Duodenal mucosa (tissue), 2 donors: ENCODE measurements around the gene TCL1B.
"Not testable (repeated sequence)": the region's sequence is repeated elsewhere in the genome, so short reads cannot be mapped to it uniquely, and the experiment has no call there.

Experiments
- H3K27ac ChIP-seq: one replicate; pipeline ENCODE4 v1.7.0; 2013; ENCODE audit warnings: low read depth, low read length
- H3K27me3 ChIP-seq, 2 donors: one replicate each; pipeline ENCODE4 v1.7.0; 2013; ENCODE audit warnings: low read length in 2 of 2, control low read depth in 1 of 2; ENCODE audit not compliant: insufficient read depth in 2 of 2, control insufficient read depth in 1 of 2
- H3K36me3 ChIP-seq, 2 donors: one replicate each; pipeline ENCODE4 v1.7.0; 2013; ENCODE audit warnings: low read length in 2 of 2, control low read depth in 1 of 2; ENCODE audit not compliant: insufficient read depth in 2 of 2, control insufficient read depth in 1 of 2
- H3K4me1 ChIP-seq, 2 donors: one replicate each; pipeline ENCODE4 v1.7.0; 2013; ENCODE audit warnings: low read length in 2 of 2, control low read depth in 1 of 2; ENCODE audit not compliant: insufficient read depth in 2 of 2, control insufficient read depth in 1 of 2
- H3K4me3 ChIP-seq, 2 donors: one replicate each; pipeline ENCODE4 v1.7.0; 2013; ENCODE audit warnings: low read length in 2 of 2, low read depth in 1 of 2
- H3K9ac ChIP-seq, 2 donors: one replicate each; pipeline ENCODE4 v1.7.0; 2013; ENCODE audit warnings: low read length in 2 of 2, low read depth in 1 of 2
- H3K9me3 ChIP-seq, 2 donors: one replicate each; pipeline ENCODE4 v1.7.0; 2013; ENCODE audit warnings: low read length in 2 of 2, control low read depth in 1 of 2; ENCODE audit not compliant: control insufficient read depth in 1 of 2

The TCL1B gene

DNA sequence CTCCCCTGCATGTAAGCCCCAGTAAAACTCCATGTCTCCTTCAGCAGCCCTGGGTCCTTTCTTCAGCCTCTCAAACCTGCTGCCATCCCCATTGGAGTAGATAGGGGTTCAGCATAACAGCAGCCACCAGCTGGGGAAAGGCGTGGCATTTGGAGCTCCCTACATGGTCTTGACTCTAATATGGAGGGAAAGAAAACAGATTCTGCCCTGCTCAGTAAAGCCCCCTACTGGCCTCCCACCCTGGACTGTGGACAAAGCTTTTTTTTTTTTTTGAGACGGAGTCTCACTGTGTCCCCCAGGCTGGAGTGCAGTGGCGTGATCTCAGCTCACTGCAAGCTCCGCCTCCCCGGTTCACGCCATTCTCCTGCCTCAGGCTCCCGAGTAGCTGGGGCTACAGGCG, 20.7 kb upstream of the TCL1B start:
- not testable (repeated sequence) for H3K4me3 ChIP-seq, H3K9ac ChIP-seq, H3K36me3 ChIP-seq, H3K4me1 ChIP-seq, H3K27me3 ChIP-seq, H3K9me3 ChIP-seq, H3K27ac ChIP-seq

- no peaks in the 10 kb centered on the region for H3K9me3 ChIP-seq
- no peak overlapping the region for H3K9ac ChIP-seq
- H3K36me3 ChIP-seq = no peaks in the 10 kb centered on the region
- H3K4me1 ChIP-seq = peaks cover 0 to 5% of the 10 kb centered on the region in 2 donors
- H3K4me3 ChIP-seq = no peak overlapping the region
- H3K27ac ChIP-seq = no peak overlapping the region
- H3K27me3 ChIP-seq = peaks cover 0 to 4% of the 10 kb centered on the region in 2 donors
Measured at GRCh38 chr14:95666450-95666849, 19.8 kb upstream of the TCL1B start.

GRCh38 chr14:95667249-95667693, 19.0 kb upstream of the TCL1B start:
- H3K4me3 ChIP-seq = no peak overlapping the region
- H3K27ac ChIP-seq = no peak overlapping the region
- peaks cover 0 to 4% of the 10 kb centered on the region in 2 donors for H3K27me3 ChIP-seq
- no peaks in the 10 kb centered on the region for H3K36me3 ChIP-seq
- H3K9me3 ChIP-seq = no peaks in the 10 kb centered on the region
- peaks cover 0 to 5% of the 10 kb centered on the region in 2 donors for H3K4me1 ChIP-seq
- no peak overlapping the region for H3K9ac ChIP-seq

GRCh38 chr14:95668235-95668772, 17.9 kb upstream of the TCL1B start:
- H3K36me3 ChIP-seq = no peaks in the 10 kb centered on the region
- peaks cover 0 to 11% of the 10 kb centered on the region in 2 donors for H3K27me3 ChIP-seq
- no peaks in the 10 kb centered on the region for H3K4me1 ChIP-seq
- H3K9ac ChIP-seq = no peak overlapping the region
- H3K9me3 ChIP-seq = no peaks in the 10 kb centered on the region
- H3K4me3 ChIP-seq = no peak overlapping the region
- no peak overlapping the region for H3K27ac ChIP-seq

DNA sequence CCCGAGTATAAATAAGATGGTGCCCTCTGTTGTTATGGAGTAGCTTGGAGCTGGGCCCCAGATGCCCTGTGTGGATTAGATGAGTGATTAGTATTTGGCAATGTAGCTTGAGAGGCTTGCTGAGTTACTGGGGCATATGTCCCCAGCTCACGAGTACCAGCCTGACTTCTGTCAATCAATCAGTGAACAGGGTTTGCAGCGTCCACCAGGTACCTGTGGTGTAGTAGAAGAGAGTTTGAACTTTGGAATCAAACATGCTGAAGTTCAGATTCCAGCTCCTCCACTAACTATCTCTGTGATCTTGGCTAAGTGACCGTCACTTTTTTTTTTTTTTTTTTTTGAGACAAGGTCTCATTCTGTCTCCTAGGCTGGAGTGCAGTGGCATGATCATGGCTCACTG, 11.6 kb upstream of the TCL1B start:
- H3K36me3 ChIP-seq = no peaks in the 10 kb centered on the region
- no peaks in the 10 kb centered on the region for H3K9me3 ChIP-seq
- H3K4me3 ChIP-seq = no peak overlapping the region
- no peaks in the 10 kb centered on the region for H3K4me1 ChIP-seq
- no peak overlapping the region for H3K9ac ChIP-seq
- no peak overlapping the region for H3K27ac ChIP-seq
- peaks cover 0 to 7% of the 10 kb centered on the region in 2 donors for H3K27me3 ChIP-seq

GRCh38 chr14:95675486-95675885, 10.7 kb upstream of the TCL1B start:
- peaks cover 0 to 7% of the 10 kb centered on the region in 2 donors for H3K27me3 ChIP-seq
- H3K4me1 ChIP-seq = no peaks in the 10 kb centered on the region
- no peaks in the 10 kb centered on the region for H3K36me3 ChIP-seq
- H3K27ac ChIP-seq = no peak overlapping the region
- H3K4me3 ChIP-seq = no peak overlapping the region
- no peak overlapping the region for H3K9ac ChIP-seq
- H3K9me3 ChIP-seq = no peaks in the 10 kb centered on the region

DNA sequence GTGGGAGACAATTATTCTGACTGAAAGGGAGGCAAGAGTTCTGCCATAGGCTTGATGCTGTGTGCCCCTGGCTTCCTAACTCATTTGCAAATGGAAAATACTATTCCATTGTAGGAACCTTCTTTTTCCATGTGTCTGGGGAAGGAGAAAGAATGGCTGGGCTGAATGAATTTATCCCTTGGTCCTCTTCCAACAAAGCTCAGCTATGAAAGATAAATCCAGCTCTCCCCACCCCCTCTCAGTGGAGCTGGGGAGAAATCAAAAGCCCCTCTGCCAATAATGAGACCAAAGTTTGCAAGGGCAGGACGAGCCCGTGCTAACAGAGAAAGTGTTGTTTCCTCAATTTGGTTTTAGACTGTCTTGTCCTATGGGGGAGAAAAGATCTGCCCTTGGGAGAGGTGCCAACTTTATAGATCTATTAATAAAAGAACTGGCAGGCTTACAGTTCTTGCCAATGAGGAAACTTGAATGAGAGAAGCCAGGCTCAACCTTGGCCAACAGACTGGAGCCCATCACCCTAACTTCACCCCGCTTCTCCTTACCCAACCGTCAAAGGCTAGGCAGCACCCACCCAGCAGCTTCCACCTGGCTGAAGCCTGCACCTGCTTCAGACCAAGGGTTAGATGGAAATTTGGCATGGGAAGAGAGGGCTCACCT, 8.9 kb upstream of the TCL1B start:
- Histone ChIP-seq H3K27me3 (peaks cover 0 to 7% of the 10 kb centered on the region in 2 donors), H3K4me1 (no peaks in the 10 kb centered on the region), H3K4me3 (no peak overlapping the region), H3K36me3 (no peaks in the 10 kb centered on the region), H3K9ac (no peak overlapping the region), H3K9me3 (no peaks in the 10 kb centered on the region), H3K27ac (no peak overlapping the region)

- Histone ChIP-seq H3K4me1 (no peaks in the 10 kb centered on the region), H3K36me3 (no peaks in the 10 kb centered on the region), H3K27ac (no peak overlapping the region)
Measured at GRCh38 chr14:95679148-95679815, 6.9 kb upstream of the TCL1B start.

GRCh38 chr14:95679998-95680735, 6.1 kb upstream of the TCL1B start:
- Histone ChIP-seq H3K9ac (no peak overlapping the region), H3K36me3 (no peaks in the 10 kb centered on the region), H3K27ac (no peak overlapping the region)

More at GRCh38 chr14:95679148-95679815, 6.9 kb upstream of the TCL1B start:
- Histone ChIP-seq H3K4me3 (no peak overlapping the region), H3K9me3 (no peaks in the 10 kb centered on the region), H3K9ac (no peak overlapping the region), H3K27me3 (no peaks in the 10 kb centered on the region)

DNA sequence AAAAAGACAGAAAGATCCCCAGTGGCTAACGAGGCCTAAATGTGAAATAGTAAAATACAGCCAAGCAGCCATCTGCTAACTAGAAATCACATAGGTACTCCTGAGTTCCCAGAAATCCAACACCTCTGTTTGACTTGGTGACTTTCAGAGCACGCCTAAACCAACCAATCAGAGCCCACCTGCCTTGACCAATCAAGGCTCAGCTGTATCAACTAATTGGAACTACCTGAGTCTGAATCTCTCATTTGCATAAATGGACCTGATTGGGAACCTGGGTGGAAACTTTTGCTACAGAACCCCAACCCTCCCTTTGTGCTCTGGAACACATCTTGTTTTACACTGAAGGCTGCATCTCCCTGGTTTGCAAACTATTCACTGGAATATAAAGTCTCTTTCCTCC, 5.1 kb upstream of the TCL1B start:
- H3K4me3 ChIP-seq = no peak overlapping the region
- no peaks in the 10 kb centered on the region for H3K4me1 ChIP-seq
- H3K9ac ChIP-seq = no peak overlapping the region
- H3K27ac ChIP-seq = no peak overlapping the region
- H3K27me3 ChIP-seq = peaks cover 0 to 6% of the 10 kb centered on the region in 2 donors
- H3K9me3 ChIP-seq = no peaks in the 10 kb centered on the region
- H3K36me3 ChIP-seq = no peaks in the 10 kb centered on the region

More at GRCh38 chr14:95679998-95680735, 6.1 kb upstream of the TCL1B start:
- Histone ChIP-seq H3K9me3 (no peaks in the 10 kb centered on the region), H3K4me1 (no peaks in the 10 kb centered on the region), H3K27me3 (peaks cover 0 to 3% of the 10 kb centered on the region in 2 donors), H3K4me3 (no peak overlapping the region)
